GM12878 (cell line): Measurements from ENCODE around the gene TMEM161A. TPM values are rescaled to one million over a fixed set of nuclear protein-coding genes. Genes with fewer than 3 reads are reported as not detected.

Source experiments
- ATAC-seq: fragments of 200-7000 bp; cut with Tn5 transposase; 3 replicates; pipeline ENCODE4 v1.9.1; 2020; ENCODE audit warnings: mild to moderate bottlenecking, moderate library complexity
- BruUV-seq: library from RNA; stranded (reverse); fragments of 400-500 nt; replicated peaks from 2 replicates; lab custom pipeline; 2021; lab: Mats Ljungman, UMichigan
- CTCF ChIA-PET: fragments of 300-600 bp; sonication (Branson Sonifier 250); formaldehyde crosslinking; extraction: SDS; loops from one replicate; lab custom pipeline; 2021; ENCODE audit warnings: inconsistent platforms; lab: Yijun Ruan, JAX
- POLR2A ChIA-PET: fragments of 350-600 bp; formaldehyde crosslinking; extraction: SDS; loops from one replicate; lab custom pipeline; 2021; ENCODE audit warnings: inconsistent platforms; lab: Charles Lee
- RAD21 ChIA-PET: fragments of 300-600 bp; sonication (Branson Sonifier 250); formaldehyde crosslinking; loops from one replicate; lab custom pipeline; 2023; ENCODE audit warnings: antibody characterized with exemption; ENCODE audit not compliant: unreplicated experiment; lab: Charles Lee
- SMC1A ChIA-PET: fragments of 300-600 bp; sonication (Branson Sonifier 250); formaldehyde crosslinking; loops from one replicate; lab custom pipeline; 2023; ENCODE audit not compliant: unreplicated experiment, uncharacterized antibody; lab: Charles Lee
- DNase-seq: peaks from one replicate; pipeline ENCODE4 v3.0.0-alpha.2; 2011; ENCODE audit warnings: low read depth, low spot score
- FAIRE-seq: peaks from 3 replicates; lab custom pipeline; 2011; peaks lifted over from hg19 to GRCh38; lab: Jason Lieb, UNC
- H2AFZ ChIP-seq: 2 replicates; pipeline ENCODE4 v1.6.0; 2011; ENCODE audit warnings: low read depth, low read length, control low read depth; ENCODE audit not compliant: control insufficient read depth
- H3K27ac ChIP-seq: 2 replicates; pipeline ENCODE4 v1.5.1; 2011; ENCODE audit warnings: control low read depth; ENCODE audit not compliant: control insufficient read depth, insufficient read depth
- H3K27me3 ChIP-seq, 2 experiments: replicated peaks in 1 of 2; 2 replicates each; pipeline versions ENCODE4 v1.6.0 to v1.6.1; 2011; ENCODE audit warnings: low read length in 1 of 2; ENCODE audit not compliant: control insufficient read depth in 2 of 2, insufficient read depth in 2 of 2
- H3K36me3 ChIP-seq, 2 experiments: 2 replicates each; pipeline ENCODE4 v1.5.1; 2011; ENCODE audit warnings: low read length in 1 of 2; ENCODE audit not compliant: control insufficient read depth in 2 of 2, insufficient read depth in 2 of 2
- H3K4me1 ChIP-seq: 2 replicates; pipeline ENCODE4 v1.6.1; 2011; ENCODE audit warnings: mild to moderate bottlenecking, low read length, moderate library complexity, mixed read lengths; ENCODE audit not compliant: control insufficient read depth, insufficient read depth
- H3K4me2 ChIP-seq: 2 replicates; pipeline ENCODE4 v1.6.0; 2011; ENCODE audit warnings: control low read depth; ENCODE audit not compliant: control insufficient read depth, insufficient read depth
- H3K4me3 ChIP-seq: fragments of 200-600 bp; sonication (generic); 2 replicates; pipeline ENCODE4 v1.5.1; 2016
- H3K79me2 ChIP-seq: 2 replicates; pipeline ENCODE4 v1.6.0; 2011; ENCODE audit warnings: low read length; ENCODE audit not compliant: control insufficient read depth, insufficient read depth
- H3K9ac ChIP-seq: 2 replicates; pipeline ENCODE4 v1.8.0; 2011; ENCODE audit warnings: low read length, control low read depth, mixed read lengths; ENCODE audit not compliant: control insufficient read depth, insufficient read depth
- H3K9me3 ChIP-seq: replicated peaks from 3 replicates; pipeline ENCODE4 v1.5.1; 2011; ENCODE audit warnings: mild to moderate bottlenecking, low read length; ENCODE audit not compliant: control insufficient read depth, insufficient read depth
- H4K20me1 ChIP-seq: 2 replicates; pipeline ENCODE4 v1.6.0; 2011; ENCODE audit not compliant: control insufficient read depth, insufficient read depth
- BACH1 ChIP-seq: fragments of 450-650 bp; IDR thresholded peaks from 2 replicates; pipeline ENCODE4 v1.6.1; 2017; ENCODE audit warnings: mild to moderate bottlenecking, borderline replicate concordance
- BHLHE40 ChIP-seq, 2 experiments: fragments of 450-650 bp in 1 of 2; IDR thresholded peaks; 2 replicates each; pipeline ENCODE4 v1.6.1; 2011 to 2017; ENCODE audit warnings: low read depth in 2 of 2, borderline replicate concordance in 1 of 2, improper control_type of control experiment in 1 of 2, low read length in 1 of 2, mild to moderate bottlenecking in 1 of 2
- BRCA1 ChIP-seq: IDR thresholded peaks from 2 replicates; pipeline ENCODE4 v1.6.1; 2011; ENCODE audit warnings: low read depth, low read length, improper control_type of control experiment
- CBFB ChIP-seq: IDR thresholded peaks from 2 replicates; pipeline ENCODE4 v1.6.1; 2016; ENCODE audit warnings: antibody characterized with exemption, low read depth
- CREM ChIP-seq: IDR thresholded peaks from 2 replicates; pipeline ENCODE4 v1.6.1; 2014; ENCODE audit warnings: antibody characterized with exemption, low read depth
- DPF2 ChIP-seq: fragments of 450-650 bp; IDR thresholded peaks from 2 replicates; pipeline ENCODE4 v1.6.1; 2017; ENCODE audit warnings: mild to moderate bottlenecking
- EED ChIP-seq: sonication (generic); IDR thresholded peaks from 2 replicates; pipeline ENCODE4 v1.6.1; 2016; ENCODE audit warnings: antibody characterized with exemption, low read depth
- GATAD2B ChIP-seq: fragments of 450-650 bp; conservative IDR thresholded peaks from 2 replicates; pipeline ENCODE4 v1.6.1; 2017; ENCODE audit warnings: low read depth, mild to moderate bottlenecking, moderate library complexity
- KAT2A ChIP-seq: conservative IDR thresholded peaks from 2 replicates; pipeline ENCODE4 v1.6.1; 2011; ENCODE audit warnings: low read depth, low read length; ENCODE audit not compliant: control insufficient read depth
- PAX5 ChIP-seq: IDR thresholded peaks from 2 replicates; pipeline ENCODE4 v1.6.1; 2011; ENCODE audit warnings: low read depth, low read length, borderline replicate concordance
- POU2F2 ChIP-seq: IDR thresholded peaks from 3 replicates; pipeline ENCODE4 v1.6.1; 2011; ENCODE audit warnings: low read depth, mild to moderate bottlenecking, low read length, borderline replicate concordance
- RAD21 ChIP-seq: IDR thresholded peaks from 2 replicates; pipeline ENCODE4 v1.6.1; 2011; ENCODE audit warnings: mild to moderate bottlenecking, low read depth, low read length, moderate library complexity; ENCODE audit not compliant: insufficient read depth
- RBBP5 ChIP-seq: fragments of 200-600 bp; sonication (generic); conservative IDR thresholded peaks from 2 replicates; pipeline ENCODE4 v1.6.1; 2016
- SMARCA5 ChIP-seq: fragments of 450-650 bp; IDR thresholded peaks from 2 replicates; pipeline ENCODE4 v1.6.1; 2017; ENCODE audit warnings: mild to moderate bottlenecking
- TCF3 ChIP-seq: IDR thresholded peaks from 2 replicates; pipeline ENCODE4 v1.6.1; 2012; ENCODE audit warnings: low read depth, mild to moderate bottlenecking, low read length, borderline replicate concordance; ENCODE audit not compliant: insufficient read depth
- WGBS: methylation state at CpG from one replicate; pipeline ENCODE4 v1.1.6; 2016; ENCODE audit warnings: low lambda C conversion rate; ENCODE audit not compliant: insufficient replicate concordance, insufficient coverage; ENCODE audit errors: missing lambda C conversion rate; 5-methylcytosine and 5-hydroxymethylcytosine counted together
- in situ Hi-C: fragments of 300-500 bp; cut with MboI; formaldehyde crosslinking; loops from 9 replicates; pipeline ENCODE4 v1.14.3; 2018; ENCODE audit warnings: mixed read lengths
- intact Hi-C: fragments of 100-400 bp; cut with micrococcal nuclease; formaldehyde crosslinking; loops from one replicate; pipeline ENCODE4 v1.14.2; 2022; ENCODE audit not compliant: unreplicated experiment
- polyA plus RNA-seq, 11 experiments: library from polyadenylated mRNA; depleted of rRNA in 4 of 11; unstranded in 6 of 11; stranded (reverse) in 5 of 11; fragments of >200 nt; fragmentation: Nextera tagmentation in 4 of 11; fragmentation: Illumina TruSeq in 1 of 11; extraction: Ambion mirVana in 4 of 11; extraction: Trizol in 1 of 11; gene quantifications; 1 replicate in 1 of 11; 2 replicates in 10 of 11; pipeline versions ENCODE4 v1.2.1 to v1.2.3, GENCODE V29; 2011 to 2016; ENCODE audit warnings: inconsistent platforms in 2 of 11, missing spikeins in 2 of 11, low read depth in 1 of 11
- total RNA-seq, 4 experiments: library from RNA; depleted of rRNA in 3 of 4; stranded (reverse); fragments of >200 nt in 3 of 4; fragmentation: Illumina TruSeq in 1 of 4; extraction: Trizol in 1 of 4; gene quantifications; 2 replicates each; pipeline versions ENCODE4 v1.2.1 to v1.2.3, GENCODE V29; 2013 to 2021
- TF ChIP-seq, protein P1 (sequence below): fragments of 450-650 bp; IDR thresholded peaks from 2 replicates; pipeline ENCODE4 v1.6.1; 2017; ENCODE audit warnings: mild to moderate bottlenecking, moderate library complexity
- TF ChIP-seq, protein P2 (sequence below): IDR thresholded peaks from 2 replicates; pipeline ENCODE4 v1.6.1; 2012; ENCODE audit warnings: low read depth, low read length, improper control_type of control experiment
- TF ChIP-seq, protein P3 (sequence below): IDR thresholded peaks from 2 replicates; pipeline ENCODE4 v1.6.1; 2012; ENCODE audit warnings: low read length, inconsistent platforms

The TMEM161A gene
- total and polyA plus RNA-seq, 10 of the 15 experiments (the other 5 are each of a cell fraction or from before 2014, with no cell fraction given) = 1.1 to 37.1 (median 19.0) TPM

DNA sequence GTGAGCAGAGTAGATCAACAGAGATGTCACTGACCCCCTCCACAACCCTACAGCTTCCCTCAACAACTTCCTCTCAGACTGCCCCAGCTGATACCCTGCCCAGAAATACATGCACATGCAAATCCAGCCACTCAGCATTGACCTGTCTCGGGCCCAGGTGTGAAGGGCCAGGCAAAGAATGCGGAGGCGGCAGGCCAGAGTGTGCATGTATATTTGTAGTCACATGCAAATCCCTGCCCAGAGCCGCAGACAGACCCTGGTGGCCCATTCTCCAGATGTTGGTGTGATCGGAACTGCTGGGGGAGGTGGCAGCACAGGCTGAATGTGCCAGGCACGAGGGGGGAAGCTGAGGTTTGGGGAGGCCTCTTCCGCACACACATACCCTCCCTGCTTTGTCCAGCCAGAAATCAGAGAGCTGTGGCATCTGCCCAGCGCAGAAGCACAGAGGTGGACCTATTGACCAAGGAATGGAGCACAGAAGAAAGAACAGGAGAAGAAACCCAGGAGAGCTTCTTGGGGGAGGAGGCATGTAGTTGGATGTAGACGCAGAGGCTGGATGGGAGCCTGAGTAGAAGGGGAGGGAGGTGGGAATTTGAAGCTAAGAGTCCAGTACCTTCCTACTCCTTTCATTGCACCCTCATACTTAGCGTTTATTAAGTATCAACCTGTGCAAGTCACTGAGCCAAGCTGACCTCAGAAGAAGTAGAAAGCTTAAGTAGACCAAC, 17.4 kb upstream of the TMEM161A start:
- Histone ChIP-seq H4K20me1 (no peaks in the 10 kb centered on the region), H3K27ac (peak overlapping the region; percentile 63), H2AFZ (no peak overlapping the region), H3K9ac (no peak overlapping the region), H3K9me3 (no peaks in the 10 kb centered on the region; the same call in 2 of the 3 replicates), H3K4me3 (peak overlapping the region; percentile 32; the same call in 1 of the 2 replicates), H3K27me3 (no peaks in the 10 kb centered on the region), H3K4me2 (peak overlapping the region; percentile 53), H3K36me3 (peaks cover 0 to 3% of the 10 kb centered on the region in 2 experiments; a peak in 1 of 4 replicates), H3K79me2 (peaks cover 2% of the 10 kb centered on the region), H3K4me1 (peaks cover 64% of the 10 kb centered on the region)
- ATAC-seq = peak; percentile 69
- DNase-seq = peak; percentile 84
- CTCF ChIA-PET = interaction anchor here (0.8 to 11.3 kb wide), 10 partner anchors 8 to 334 kb away, joined by 3 to 135 read pairs (median 5); partner anchors contain the start of genes GATAD2A and MEF2B
- FAIRE-seq = peak; percentile 54
- BruUV-seq = no TSS peak
- in situ Hi-C loops = no loop called here
- intact Hi-C loops = no loop called here
- RAD21 ChIA-PET = interaction anchor here (0.6 to 17.5 kb wide), 7 partner anchors 9 to 473 kb away, joined by 3 to 394 read pairs (median 4); partner anchors contain the start of genes BORCS8, GATAD2A, MEF2B and RFXANK
- SMC1A ChIA-PET = interaction anchor here (0.6 to 7.4 kb wide), 11 partner anchors 8 to 88 kb away, joined by 3 to 83 read pairs (median 6); partner anchors contain the start of genes MEF2B and NR2C2AP
- WGBS = 4% methylated on average over 10 of the region's 10 CpGs
- POLR2A ChIA-PET = interaction anchor here (0.9 to 7.7 kb wide), 6 partner anchors 10 to 442 kb away, joined by 3 to 74 read pairs (median 7); partner anchors contain the start of genes BORCS8, MEF2B and RFXANK
- TF ChIP-seq, protein P1, sequence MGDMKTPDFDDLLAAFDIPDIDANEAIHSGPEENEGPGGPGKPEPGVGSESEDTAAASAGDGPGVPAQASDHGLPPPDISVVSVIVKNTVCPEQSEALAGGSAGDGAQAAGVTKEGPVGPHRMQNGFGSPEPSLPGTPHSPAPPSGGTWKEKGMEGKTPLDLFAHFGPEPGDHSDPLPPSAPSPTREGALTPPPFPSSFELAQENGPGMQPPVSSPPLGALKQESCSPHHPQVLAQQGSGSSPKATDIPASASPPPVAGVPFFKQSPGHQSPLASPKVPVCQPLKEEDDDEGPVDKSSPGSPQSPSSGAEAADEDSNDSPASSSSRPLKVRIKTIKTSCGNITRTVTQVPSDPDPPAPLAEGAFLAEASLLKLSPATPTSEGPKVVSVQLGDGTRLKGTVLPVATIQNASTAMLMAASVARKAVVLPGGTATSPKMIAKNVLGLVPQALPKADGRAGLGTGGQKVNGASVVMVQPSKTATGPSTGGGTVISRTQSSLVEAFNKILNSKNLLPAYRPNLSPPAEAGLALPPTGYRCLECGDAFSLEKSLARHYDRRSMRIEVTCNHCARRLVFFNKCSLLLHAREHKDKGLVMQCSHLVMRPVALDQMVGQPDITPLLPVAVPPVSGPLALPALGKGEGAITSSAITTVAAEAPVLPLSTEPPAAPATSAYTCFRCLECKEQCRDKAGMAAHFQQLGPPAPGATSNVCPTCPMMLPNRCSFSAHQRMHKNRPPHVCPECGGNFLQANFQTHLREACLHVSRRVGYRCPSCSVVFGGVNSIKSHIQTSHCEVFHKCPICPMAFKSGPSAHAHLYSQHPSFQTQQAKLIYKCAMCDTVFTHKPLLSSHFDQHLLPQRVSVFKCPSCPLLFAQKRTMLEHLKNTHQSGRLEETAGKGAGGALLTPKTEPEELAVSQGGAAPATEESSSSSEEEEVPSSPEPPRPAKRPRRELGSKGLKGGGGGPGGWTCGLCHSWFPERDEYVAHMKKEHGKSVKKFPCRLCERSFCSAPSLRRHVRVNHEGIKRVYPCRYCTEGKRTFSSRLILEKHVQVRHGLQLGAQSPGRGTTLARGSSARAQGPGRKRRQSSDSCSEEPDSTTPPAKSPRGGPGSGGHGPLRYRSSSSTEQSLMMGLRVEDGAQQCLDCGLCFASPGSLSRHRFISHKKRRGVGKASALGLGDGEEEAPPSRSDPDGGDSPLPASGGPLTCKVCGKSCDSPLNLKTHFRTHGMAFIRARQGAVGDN = peak; percentile 83
- TF ChIP-seq RBBP5 (no peak), BACH1 (peak; percentile 44; the same call in 1 of the 2 replicates), BRCA1 (no peak), EED (peak; percentile 80), CBFB (peak; percentile 75), SMARCA5 (peak; percentile 32; the same call in 1 of the 2 replicates), KAT2A (no peak), PAX5 (peak; percentile 25; the same call in 1 of the 2 replicates), TCF3 (0 out of 2 replicates have a peak, but pooled peaks have one; percentile 69), GATAD2B (0 out of 2 replicates have a peak, but pooled peaks have one; percentile 33), DPF2 (0 out of 2 replicates have a peak, but pooled peaks have one; percentile 34), CREM (peak; percentile 48; the same call in 1 of the 2 replicates), RAD21 (no peak), POU2F2 (peak; percentile 95; the same call in 2 of the 3 replicates), BHLHE40 (IDR thresholded peaks at IDR 0.05; ENCODE audit: borderline replicate concordance in 1 of 2, low read depth in 2 of 2, low read length in 1 of 2) (peak; percentile 84 to 90)
- TF ChIP-seq, protein P2, sequence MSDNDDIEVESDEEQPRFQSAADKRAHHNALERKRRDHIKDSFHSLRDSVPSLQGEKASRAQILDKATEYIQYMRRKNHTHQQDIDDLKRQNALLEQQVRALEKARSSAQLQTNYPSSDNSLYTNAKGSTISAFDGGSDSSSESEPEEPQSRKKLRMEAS = no peak
- TF ChIP-seq, protein P3, sequence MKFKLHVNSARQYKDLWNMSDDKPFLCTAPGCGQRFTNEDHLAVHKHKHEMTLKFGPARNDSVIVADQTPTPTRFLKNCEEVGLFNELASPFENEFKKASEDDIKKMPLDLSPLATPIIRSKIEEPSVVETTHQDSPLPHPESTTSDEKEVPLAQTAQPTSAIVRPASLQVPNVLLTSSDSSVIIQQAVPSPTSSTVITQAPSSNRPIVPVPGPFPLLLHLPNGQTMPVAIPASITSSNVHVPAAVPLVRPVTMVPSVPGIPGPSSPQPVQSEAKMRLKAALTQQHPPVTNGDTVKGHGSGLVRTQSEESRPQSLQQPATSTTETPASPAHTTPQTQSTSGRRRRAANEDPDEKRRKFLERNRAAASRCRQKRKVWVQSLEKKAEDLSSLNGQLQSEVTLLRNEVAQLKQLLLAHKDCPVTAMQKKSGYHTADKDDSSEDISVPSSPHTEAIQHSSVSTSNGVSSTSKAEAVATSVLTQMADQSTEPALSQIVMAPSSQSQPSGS = peak; percentile 42; the same call in 1 of the 2 replicates
